ENCODE results near the gene SMYD2.
A peak's percentile ranks its signal among the peaks of the same experiment; 100 is the strongest.

Gene SMYD2, protein sequence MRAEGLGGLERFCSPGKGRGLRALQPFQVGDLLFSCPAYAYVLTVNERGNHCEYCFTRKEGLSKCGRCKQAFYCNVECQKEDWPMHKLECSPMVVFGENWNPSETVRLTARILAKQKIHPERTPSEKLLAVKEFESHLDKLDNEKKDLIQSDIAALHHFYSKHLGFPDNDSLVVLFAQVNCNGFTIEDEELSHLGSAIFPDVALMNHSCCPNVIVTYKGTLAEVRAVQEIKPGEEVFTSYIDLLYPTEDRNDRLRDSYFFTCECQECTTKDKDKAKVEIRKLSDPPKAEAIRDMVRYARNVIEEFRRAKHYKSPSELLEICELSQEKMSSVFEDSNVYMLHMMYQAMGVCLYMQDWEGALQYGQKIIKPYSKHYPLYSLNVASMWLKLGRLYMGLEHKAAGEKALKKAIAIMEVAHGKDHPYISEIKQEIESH

DNA sequence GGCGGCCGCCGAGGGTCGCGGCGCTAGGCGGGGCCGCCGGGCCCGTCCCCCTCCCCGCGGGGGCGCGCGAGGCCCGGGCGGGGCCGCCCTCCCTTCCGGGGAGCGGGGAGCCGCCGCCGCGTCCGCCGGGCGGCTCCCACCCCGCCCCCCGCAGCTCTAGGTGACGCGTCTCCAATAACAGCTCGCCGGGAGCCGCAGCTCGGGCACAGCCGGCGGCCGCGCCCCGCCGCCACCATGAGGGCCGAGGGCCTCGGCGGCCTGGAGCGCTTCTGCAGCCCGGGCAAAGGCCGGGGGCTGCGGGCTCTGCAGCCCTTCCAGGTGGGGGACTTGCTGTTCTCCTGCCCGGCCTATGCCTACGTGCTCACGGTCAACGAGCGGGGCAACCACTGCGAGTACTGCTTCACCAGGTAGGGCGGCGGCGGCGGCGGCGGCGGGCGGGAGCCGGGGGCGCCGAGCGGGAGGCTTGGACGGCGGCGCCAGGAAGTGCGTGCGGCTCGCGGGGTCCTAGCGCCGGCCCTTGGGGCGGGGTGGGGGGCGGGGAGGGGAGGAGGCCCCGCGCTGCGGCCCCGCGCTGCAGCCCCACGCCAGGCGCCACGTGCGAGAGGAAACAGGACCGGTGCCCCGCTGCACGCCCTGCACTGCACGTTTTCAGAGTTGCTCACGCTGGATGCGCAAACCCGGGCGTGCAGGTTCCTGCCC lies at the start of gene SMYD2:
Gene SMYD2, plus strand, starts transcription at position 139 of the 699 bp plus-strand sequence. Its CDS starts 96 bp downstream, at position 235.
- peak; percentile 51 to 94 (median 63) for DNase-seq
- intact Hi-C loops (cut with DNase I) = no loop called here

DNA sequence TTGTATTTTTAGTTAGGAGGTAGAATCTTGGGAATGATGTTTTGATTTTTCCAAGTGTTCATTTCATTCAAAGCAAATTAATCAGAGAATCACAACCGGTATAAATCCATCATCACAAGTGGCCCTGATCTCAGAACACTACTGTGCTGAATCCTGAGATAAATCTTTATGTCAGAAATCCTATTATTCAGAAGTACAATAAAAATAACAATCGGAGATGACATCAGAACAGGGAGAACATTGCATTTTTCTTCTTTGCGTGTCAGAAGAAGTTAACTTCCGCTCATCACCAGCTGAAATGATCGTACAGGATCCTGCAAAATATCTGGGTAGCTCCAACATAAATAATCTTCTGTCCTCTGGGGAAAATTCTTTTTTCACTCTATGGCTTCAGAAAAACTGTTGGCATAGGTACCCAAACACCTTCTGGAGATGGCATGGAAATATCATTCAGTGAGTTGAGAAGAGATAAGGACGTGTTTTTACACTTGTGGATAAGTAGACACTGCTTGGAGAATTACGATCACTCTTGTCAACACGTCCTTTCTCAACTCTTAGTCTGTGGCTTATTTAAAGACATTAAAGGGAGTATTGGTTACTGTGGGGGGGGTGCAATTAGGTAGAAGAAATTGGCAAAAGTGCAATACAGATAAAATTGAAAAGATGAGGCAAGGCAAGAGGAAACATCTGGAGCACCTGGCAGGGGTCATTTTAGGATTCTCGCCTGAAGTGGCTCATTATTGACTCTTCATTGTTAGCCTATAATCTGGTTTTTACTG lies 46.9 kb upstream of the SMYD2 start:
- DNase-seq = no peak
- intact Hi-C loops (cut with DNase I) = no loop called here

DNA sequence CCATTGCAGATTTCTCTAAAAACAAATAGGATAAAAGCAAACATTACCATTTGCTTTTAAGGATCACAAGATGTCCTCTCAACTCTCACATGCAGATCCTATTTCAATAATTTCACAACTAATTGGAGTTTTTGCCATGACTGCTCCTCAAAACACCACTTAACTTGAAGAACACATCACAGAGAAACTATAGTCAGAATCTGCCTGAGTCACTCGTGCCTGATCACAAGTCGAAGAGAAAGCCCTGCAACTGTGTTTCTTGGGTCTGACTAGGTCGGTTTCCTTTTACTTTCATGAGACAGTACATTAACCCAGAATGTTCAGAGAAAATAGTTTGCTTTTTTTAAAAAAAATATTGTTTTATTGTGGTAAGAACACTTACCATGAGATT lies 46.3 kb upstream of the SMYD2 start:
- no peak for DNase-seq
- intact Hi-C loops (cut with DNase I) = no loop called here

DNA sequence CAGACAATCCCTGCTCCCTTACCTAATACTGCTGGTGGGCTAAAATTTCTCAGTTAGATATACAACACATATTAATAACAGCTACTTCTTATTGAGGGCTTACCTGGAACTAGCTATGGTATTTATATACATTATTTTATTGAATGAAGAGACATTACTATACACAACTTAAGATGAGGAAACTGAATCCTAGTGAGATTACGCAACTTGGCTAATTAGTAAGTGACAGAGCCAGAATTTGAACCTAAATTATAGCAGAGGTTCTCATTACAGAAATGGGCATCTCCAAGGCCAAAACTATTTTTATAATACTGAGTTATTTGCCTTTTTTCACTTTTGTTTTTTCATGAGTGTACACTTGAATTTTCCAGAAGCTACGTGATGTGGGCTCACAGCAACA lies 44.5 kb upstream of the SMYD2 start:
- intact Hi-C loops (cut with DNase I) = no loop called here
- no peak for DNase-seq

DNA sequence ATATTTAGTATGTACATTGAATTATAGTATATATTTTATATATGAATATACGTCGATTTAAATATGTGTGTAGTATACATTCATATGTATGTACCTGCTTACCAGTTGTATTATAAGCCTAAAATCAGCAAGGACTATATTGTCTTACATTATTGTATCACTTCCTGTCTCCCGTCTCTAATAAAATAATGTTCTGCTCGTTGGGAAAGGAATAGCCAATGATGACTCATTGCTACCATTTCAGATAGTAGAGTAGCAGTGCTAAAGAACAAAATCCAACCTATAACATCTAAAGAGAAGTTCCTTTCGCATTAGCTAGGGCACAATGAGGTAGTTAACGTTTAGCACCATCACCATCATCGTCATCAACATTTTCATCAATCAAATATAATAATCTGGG lies 39.9 kb upstream of the SMYD2 start:
- no peak for DNase-seq
- intact Hi-C loops (cut with DNase I) = no loop called here

DNA sequence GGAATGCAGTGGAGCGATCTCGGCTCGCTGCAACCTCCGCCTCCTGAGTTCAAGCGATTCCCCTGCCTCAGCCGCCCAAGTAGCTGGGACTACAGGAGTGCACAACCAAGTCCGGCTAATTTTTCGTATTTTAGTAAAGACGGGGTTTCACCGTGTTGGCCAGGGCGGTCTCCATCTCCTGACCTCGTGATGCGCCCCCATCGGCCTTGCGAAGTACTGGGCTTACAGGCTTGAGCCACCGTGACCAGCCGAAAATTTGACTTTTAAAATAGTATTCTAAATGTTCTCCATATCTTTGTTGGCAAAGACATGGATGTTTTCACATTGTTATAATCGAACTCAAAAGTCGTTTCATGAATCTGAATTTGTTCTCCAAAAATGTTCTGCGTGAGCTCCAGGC lies 36.7 kb upstream of the SMYD2 start:
- DNase-seq = no peak
- intact Hi-C loops (cut with DNase I) = no loop called here

DNA sequence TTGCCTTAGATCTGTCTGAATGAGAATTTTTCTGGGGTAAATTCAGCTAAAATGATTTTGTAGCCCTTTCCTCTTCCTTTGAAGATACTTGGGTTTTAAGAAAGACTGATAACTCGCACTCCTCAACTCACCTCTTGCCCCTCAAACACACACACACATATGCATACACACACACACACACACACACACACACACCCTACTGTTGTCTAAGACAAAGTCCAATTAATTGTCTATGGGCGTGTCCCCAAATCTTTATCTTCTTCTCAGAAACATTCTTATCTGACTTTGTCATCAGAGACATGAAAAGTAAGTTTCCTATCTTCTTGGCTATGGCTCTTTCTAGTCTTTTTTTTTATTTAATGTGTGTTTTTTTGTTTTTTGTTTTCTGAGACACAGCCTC lies 36.1 kb upstream of the SMYD2 start:
- DNase-seq = no peak
- intact Hi-C loops (cut with DNase I) = no loop called here

DNA sequence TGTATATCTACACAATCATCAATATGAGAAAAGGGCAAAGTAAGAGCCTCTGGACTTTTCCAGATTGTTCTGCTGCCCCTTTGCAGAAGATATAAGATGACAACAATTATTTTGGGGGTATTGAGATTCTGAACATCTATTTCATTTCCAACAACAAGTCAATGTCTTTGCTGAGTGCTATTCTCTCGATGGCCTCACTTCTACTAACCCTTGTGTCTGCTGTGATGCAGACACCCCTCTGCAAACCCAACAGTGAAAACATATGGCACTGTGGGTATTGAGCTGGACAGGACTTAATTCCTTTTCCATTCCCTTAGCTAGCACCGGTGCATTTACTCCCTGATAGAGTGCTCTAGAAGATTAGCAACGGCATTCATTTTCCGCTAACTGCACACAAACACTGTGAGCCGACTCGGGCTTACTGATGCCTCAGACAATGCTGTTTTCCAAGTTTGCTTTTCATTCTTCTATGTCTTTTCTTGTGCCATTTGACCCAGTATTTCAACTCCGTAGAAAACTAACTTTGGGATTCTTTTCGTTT lies 33.4 kb upstream of the SMYD2 start:
- DNase-seq = no peak
- intact Hi-C loops (cut with DNase I) = no loop called here

DNA sequence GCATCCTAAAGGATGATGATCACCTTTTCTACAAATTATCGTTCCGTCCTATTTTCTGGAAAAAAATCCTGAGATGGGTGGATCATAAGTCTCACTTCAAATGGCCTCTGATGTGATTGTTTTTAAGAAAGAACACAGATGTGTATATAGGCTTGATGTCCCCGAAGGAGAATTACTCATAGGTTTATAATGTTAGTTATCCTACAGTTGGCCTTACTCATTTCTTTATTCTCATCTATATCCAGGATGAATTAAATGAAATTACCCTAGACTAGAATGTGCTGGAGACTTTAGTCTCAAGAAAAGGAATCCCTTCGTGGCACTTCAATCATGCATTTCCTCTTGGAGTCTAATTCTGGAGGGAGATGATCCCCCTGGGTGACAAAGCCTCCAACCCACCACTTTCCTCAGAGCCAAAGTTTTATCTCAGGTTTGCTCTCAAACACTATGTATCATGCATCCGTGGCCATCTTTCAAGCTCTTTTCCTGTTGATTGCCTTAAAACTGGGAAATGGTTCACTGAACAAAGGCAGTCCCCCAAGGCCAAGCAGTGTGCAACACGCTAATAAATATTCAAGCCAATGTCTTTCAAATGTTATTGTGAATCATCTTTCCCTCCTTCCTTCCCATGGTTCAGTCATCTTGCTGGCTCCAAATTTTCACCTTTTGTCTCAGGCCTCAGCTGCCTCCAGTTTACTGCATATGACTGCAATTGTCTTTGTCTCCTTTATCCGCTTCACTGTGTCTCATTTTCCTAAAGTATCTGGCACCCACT lies 32.5 kb upstream of the SMYD2 start:
- intact Hi-C loops (cut with DNase I) = no loop called here
- DNase-seq = no peak

DNA sequence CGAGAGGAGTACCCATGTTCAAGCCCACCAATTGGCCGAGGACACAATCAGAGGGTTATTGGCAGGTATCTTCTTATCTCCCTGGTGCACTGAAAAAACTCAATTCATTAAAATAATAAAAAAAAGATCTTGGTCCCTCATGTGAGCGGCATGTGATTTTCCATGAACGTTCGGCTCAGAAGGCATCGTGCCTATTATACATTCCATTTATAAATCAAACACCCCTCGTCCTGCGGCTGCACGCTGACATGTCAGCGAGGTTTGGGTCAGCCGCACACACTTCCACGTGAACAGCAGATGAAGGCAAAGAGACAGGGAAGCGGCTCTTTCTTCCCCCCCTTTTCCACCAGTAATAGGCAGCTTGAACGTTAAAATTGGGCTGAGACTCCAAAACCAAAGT lies 31.3 kb upstream of the SMYD2 start:
- intact Hi-C loops (cut with DNase I) = no loop called here

DNA sequence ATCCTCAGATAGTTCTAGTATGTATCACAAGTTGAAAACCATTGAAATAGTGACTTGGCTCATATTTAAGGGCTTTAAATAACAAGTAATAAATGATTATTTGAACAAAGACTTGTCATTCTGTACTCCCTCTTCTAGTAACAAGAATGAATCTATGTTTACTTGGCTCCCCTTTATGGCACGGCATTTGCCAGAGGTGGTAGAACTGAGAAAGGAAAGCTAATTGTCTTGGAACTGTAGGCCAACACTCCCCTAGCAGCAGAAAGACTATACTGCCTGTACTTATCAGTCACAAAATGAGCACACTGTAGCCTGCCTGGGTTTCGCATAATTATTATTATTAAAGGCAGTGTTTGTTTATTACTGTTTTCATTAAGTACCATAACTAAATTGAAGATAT lies 29.6 kb upstream of the SMYD2 start:
- no peak for DNase-seq
- intact Hi-C loops (cut with DNase I) = no loop called here

More for the DNA sequence above, 31.3 kb upstream of the SMYD2 start:
- DNase-seq = no peak

DNA sequence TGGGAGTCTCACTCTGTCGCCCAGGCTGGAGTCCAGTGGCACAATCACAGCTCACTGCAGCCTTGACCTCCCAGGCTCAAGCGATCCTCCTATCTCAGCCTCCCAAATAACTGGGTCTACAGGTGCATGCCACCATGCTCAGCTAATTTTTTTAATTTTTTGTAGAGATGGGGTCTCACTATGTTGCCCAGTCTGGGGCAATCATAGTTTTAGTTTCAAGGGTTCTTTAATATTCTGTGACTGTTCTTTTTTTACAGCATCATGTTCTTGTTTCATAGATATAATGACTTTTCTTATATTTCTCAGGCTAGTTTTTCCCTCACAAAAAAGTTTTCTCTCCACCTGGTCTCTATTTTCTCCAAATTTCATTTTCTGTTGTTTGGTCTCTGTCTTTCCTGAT lies 25.4 kb upstream of the SMYD2 start:
- DNase-seq = no peak
- intact Hi-C loops (cut with DNase I) = no loop called here

DNA sequence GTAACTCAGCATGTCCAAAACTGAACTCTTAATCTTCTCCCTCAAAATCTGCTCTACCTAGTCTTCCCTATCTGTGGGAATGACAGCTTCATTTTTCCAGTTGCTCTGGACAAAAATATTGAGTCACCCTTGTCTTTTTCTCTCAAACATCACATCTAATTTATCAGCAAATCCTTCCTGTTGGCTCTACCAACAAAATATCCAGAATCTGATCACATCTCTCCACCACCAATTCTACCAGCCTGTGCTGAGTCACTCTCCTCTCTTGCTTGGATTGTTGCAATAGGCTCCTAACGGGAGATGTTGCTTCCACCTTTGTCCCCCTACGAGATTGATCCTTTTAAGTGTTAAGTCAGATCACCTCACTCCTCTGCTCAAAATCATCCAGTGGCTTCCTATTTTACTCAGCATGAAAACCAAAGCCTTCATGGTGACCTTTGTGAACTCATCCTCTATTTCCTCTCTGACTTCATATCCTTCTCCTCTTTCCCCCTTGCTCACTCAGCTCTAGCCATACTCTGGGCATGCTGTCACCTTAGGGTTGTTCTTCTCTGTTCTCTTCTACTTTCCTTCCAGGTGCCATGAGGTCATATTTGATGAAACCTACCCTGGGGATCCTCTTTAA lies 21.5 kb upstream of the SMYD2 start:
- DNase-seq = no peak
- intact Hi-C loops (cut with DNase I) = no loop called here

DNA sequence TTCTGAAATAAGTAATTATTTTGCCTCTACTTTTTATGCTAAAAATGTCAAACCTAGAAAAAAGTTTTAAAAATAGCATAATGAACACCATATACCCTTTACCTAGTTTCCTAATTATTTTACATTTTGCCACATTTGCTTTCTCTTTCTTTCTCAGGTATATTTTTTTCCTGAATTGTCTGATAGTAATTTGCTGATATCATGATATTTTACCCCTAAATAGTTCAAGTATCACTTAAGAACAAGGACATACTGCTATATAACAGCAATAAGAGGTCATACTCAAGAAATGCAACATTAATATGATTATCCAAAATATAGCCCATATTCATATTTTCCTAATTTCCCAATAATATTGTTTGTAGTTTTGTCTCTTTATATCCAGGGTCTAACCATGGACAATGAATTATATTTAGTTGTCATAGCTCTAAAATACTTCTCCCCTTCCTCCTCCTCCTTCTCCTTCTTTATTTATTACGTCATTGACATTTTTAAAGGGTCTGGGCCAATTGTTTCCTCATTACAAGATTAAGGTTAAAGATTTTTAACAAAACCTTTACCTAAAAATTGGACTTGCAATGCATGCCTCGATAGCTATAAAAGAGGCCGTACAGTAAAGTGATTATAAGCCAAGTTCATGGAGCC lies 20.3 kb upstream of the SMYD2 start:
- intact Hi-C loops (cut with DNase I) = loop anchor here (1.0 kb wide), 1 partner anchor 69 kb away; no protein-coding TSS in a partner anchor

DNA sequence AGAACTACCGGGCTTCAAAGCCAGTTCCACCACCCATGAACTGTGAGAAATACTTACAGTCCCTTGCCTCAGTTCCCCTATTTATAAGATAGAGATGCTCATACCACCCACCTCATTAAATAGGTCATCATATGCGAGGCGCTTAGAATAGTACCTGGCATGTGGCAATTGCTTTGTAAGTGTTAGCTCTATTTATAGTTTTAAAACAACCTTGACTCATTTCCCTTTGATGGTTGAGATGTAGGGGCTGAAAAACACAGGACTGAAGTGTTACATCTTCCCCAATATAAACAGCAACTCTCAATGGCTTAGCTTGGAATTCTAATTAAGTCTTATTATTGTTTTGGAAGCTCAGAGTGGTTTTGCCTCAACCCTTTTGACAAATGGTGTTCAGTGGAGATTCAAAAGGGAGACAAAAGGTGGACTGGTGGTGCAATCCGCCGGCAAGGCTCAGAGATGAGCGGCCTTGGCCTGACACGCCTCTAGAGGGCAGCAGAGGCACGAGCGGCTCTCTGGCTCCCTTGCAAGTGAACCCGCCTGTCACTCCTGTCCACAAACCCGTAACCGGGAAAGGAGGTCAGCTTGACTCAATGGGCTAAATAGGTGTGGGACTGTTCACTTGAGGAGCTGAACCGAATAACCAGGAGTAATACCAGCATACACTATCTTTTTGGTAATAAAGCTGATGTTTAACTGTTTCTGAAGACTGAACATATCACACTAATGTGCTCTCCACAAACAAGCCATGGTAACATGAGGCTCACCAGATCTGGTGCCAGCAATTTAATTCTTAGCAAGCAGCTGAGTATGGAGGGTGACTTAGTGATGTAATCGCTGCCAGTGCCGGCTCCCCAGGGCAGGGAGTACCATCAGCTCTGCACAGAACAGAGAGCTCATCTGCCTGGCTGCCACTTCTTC lies 19.5 kb upstream of the SMYD2 start:
- intact Hi-C loops (cut with DNase I) = loop anchor here (1.0 kb wide), 1 partner anchor 68 kb away; no protein-coding TSS in a partner anchor
- peak; percentile 64 to 97 (median 87) for DNase-seq

More for the DNA sequence above, 20.3 kb upstream of the SMYD2 start:
- DNase-seq = no peak

DNA sequence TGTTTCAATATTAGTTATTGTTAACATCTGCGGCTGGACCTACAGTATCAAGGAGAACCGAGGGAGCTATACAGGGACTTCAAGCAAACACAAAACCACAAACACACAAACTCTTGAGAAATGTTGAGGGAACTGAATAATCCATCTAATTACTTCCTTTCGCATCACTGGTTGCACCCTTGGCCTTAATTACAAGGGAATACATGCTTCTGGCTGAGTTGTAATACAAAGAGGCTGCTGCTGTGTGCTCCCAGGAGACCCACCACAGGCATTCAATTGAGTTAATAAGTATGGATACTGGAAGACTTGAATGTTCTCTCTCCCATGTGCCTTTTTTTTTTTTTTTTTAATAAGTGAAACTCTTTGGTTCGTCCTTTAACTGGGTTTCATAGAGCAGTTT lies 16.8 kb upstream of the SMYD2 start:
- DNase-seq = no peak
- intact Hi-C loops (cut with DNase I) = no loop called here

DNA sequence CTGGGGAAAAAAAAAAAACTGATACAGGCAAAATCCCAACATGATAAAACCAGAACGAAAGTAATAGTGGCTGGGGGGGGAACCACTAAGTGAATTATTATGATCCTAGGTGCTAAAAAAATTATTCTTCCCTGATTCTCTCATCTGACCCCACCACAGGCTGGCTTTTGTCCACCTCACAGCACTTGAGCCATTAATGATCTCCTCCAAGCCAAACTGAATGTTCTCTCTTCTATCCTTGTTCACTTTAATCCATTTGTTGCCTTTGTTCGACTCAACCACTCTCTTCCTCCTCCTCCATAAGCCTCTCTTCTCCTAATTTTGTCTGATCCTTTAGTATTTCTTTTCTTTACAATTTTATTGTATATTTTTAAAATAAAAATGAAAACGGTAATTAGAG lies 16.0 kb upstream of the SMYD2 start:
- intact Hi-C loops (cut with DNase I) = no loop called here
- DNase-seq = no peak

DNA sequence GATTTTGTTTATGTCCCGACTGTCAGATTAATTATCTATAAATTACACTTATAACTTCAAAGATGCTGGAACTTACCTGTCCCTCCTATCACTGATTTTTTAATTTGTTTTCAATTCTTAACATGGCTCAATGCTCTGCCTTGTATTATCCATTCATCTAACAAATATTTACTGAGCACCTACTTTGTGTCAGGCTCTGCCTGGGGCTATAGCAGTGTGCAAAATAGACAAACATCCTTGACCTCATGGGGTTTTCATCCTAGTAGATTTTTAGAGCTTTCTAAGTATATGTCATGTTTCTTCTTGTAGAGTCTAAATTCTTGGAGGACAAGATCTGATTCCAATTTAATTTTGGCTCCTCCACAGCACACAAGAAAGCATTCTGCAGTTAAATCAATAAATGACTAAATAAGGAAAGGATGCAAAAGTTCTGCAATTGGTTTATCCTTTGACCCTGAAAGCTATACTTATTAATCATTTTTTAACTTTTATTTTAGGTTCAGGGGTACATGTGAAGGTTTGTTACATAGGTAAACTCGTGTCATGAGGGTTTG lies 10.8 kb upstream of the SMYD2 start:
- intact Hi-C loops (cut with DNase I) = no loop called here

More for the DNA sequence above, 10.8 kb upstream of the SMYD2 start:
- DNase-seq = no peak
